ENCODE data around the gene TM4SF18.

DNA sequence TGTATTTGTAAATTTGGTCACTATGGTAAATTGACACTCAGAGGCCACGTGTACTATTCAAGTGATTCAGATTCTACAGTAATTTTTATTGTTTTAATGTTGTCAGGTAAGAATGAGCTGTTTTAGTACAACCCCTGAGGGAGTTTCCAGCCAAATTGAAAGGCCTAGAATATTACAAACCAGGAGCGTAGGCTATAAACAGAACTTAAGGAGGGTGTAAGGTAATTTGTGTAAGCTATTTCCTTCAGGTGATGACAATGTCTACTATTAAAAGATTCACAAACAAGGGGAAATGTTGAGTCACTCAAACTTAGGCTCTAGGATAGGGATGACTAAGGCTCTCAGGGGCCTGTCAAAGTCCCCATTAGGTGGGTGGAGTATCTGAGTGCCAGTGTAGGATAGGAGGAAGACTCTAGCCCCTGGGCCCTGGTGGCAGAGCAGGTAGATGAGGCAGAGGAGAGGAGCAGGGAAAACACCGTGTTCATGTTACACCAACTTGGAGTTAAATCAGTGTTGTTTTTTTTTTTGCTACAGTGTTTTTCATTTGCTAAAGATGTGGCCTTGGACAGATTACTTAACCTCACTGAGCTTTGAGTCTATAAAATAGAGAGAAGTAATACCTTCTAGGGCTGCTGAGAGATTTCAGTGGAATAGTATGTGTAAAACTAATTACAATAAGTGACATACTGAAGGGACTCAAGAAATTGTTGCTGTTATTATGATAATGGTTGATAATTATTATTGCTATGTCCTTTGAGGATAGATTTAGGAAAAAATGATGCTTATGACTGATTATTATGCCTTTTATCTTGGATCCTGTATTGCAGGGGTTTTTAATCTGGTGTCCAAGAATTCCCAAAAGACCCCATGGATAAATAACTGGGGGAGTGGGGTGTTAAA is 33.8 kb upstream of the TM4SF18 start:
- no peak for TF ChIP-seq TCF4 (CRISPR knock-in tag; IDR thresholded peaks at IDR 0.05; ENCODE audit: borderline replicate concordance)
- TF ChIP-seq TOX (CRISPR knock-in tag; IDR thresholded peaks at IDR 0.05; ENCODE audit: borderline replicate concordance), result no peak
- TF ChIP-seq ARNTL (CRISPR knock-in tag; IDR thresholded peaks at IDR 0.05; ENCODE audit: borderline replicate concordance, low read depth), result no peak
- no peak for TF ChIP-seq ZFP3 (CRISPR knock-in tag; IDR thresholded peaks at IDR 0.05)
- TF ChIP-seq BACH2 (CRISPR knock-in tag; IDR thresholded peaks at IDR 0.05; ENCODE audit: borderline replicate concordance), result no peak
